GM19240 (cell line): ENCODE data around the gene ZNF764.
"Not testable (repeated sequence)": the region's sequence is repeated elsewhere in the genome, so short reads cannot be mapped to it uniquely, and the experiment has no call there.

ENCODE experiments used
- DNase-seq: peaks from one replicate; pipeline ENCODE4 v3.0.0; 2011; ENCODE audit warnings: low spot score; ENCODE audit not compliant: insufficient read length

The ZNF764 gene

GRCh38 chr16:30548416-30549253, 9.5 kb downstream of the ZNF764 start:
- DNase-seq, result no peak

- DNase-seq, result no peak
These were observed 12.1 kb downstream of the ZNF764 start for GRCh38 chr16:30546115-30546514.

GRCh38 chr16:30543067-30543466, 15.1 kb downstream of the ZNF764 start:
- DNase-seq, result no peak

GRCh38 chr16:30541502-30542329, 16.5 kb downstream of the ZNF764 start:
- DNase-seq, result no peak

- not testable (repeated sequence) for DNase-seq
These were observed 17.2 kb downstream of the ZNF764 start for GRCh38 chr16:30540916-30541464.

- not testable (repeated sequence) for DNase-seq
These were observed 18.1 kb downstream of the ZNF764 start for GRCh38 chr16:30539986-30540526.

GRCh38 chr16:30539000-30539964, 18.9 kb downstream of the ZNF764 start:
- no peak for DNase-seq

- DNase-seq, result not testable (repeated sequence)
These were observed 21.7 kb downstream of the ZNF764 start for GRCh38 chr16:30536391-30537024.

GRCh38 chr16:30535777-30536190, 22.4 kb downstream of the ZNF764 start:
- DNase-seq, result peak; percentile 75

GRCh38 chr16:30535106-30535776, 22.9 kb downstream of the ZNF764 start:
- DNase-seq, result no peak

- DNase-seq, result peak; percentile 93
These were observed 23.6 kb downstream of the ZNF764 start, which contains the start of gene ZNF747 for GRCh38 chr16:30534368-30535105. TSS of gene ZNF747 (minus strand) at chr16:30534858. CDS start at chr16:30534679, 179 bp downstream.

- DNase-seq, result no peak
These were observed 24.3 kb downstream of the ZNF764 start for GRCh38 chr16:30533748-30534367.

GRCh38 chr16:30533146-30533522, 25.0 kb downstream of the ZNF764 start:
- no peak for DNase-seq

GRCh38 chr16:30532285-30533145, 25.7 kb downstream of the ZNF764 start:
- no peak for DNase-seq

GRCh38 chr16:30530163-30531037, 27.8 kb downstream of the ZNF764 start:
- no peak for DNase-seq

GRCh38 chr16:30528799-30529457, 29.2 kb downstream of the ZNF764 start:
- DNase-seq, result no peak
